ENCODE results near the gene ELOA.
A peak's percentile ranks its signal among the peaks of the same experiment; 100 is the strongest.
"Not testable (repeated sequence)": the region's sequence is repeated elsewhere in the genome, so short reads cannot be mapped to it uniquely, and the experiment has no call there.

The ELOA gene

GRCh38 chr1:23793018-23793781, 49.9 kb downstream of the ELOA start:
- Histone ChIP-seq H3K27me3 (no peaks in the 10 kb centered on the region), H3K4me1 (no peaks in the 10 kb centered on the region), H3K36me3 (no peaks in the 10 kb centered on the region), H3K4me3 (ENCODE audit: low read depth, low read length) (no peak overlapping the region), H3K9me3 (no peaks in the 10 kb centered on the region)
- no peak for TF ChIP-seq CTCF (IDR thresholded peaks at IDR 0.05; ENCODE audit: low read depth, low read length)
- peak; percentile 42 for DNase-seq

- DNase-seq: no peak
- no peak for TF ChIP-seq CTCF (IDR thresholded peaks at IDR 0.05; ENCODE audit: low read depth, low read length)
- H3K27me3 ChIP-seq: no peaks in the 10 kb centered on the region
- no peak overlapping the region for H3K4me3 ChIP-seq (ENCODE audit: low read depth, low read length)
- H3K9me3 ChIP-seq: no peaks in the 10 kb centered on the region
- no peaks in the 10 kb centered on the region for H3K36me3 ChIP-seq
- H3K4me1 ChIP-seq: no peaks in the 10 kb centered on the region
Measured at GRCh38 chr1:23793861-23794731, 50.8 kb downstream of the ELOA start.

GRCh38 chr1:23794732-23795182, 51.5 kb downstream of the ELOA start:
- H3K4me3 ChIP-seq (ENCODE audit: low read depth, low read length); DNase-seq; H3K4me1 ChIP-seq; H3K36me3 ChIP-seq; H3K9me3 ChIP-seq; H3K27me3 ChIP-seq: not testable (repeated sequence)

- no peak overlapping the region for H3K4me3 ChIP-seq (ENCODE audit: low read depth, low read length)
- no peak for TF ChIP-seq CTCF (IDR thresholded peaks at IDR 0.05; ENCODE audit: low read depth, low read length)
- H3K36me3 ChIP-seq: no peaks in the 10 kb centered on the region
- DNase-seq: no peak
- H3K4me1 ChIP-seq: no peaks in the 10 kb centered on the region
- H3K27me3 ChIP-seq: no peaks in the 10 kb centered on the region
- no peaks in the 10 kb centered on the region for H3K9me3 ChIP-seq
Measured at GRCh38 chr1:23795676-23796465, 52.6 kb downstream of the ELOA start.

- Histone ChIP-seq H3K4me1 (no peaks in the 10 kb centered on the region), H3K36me3 (no peaks in the 10 kb centered on the region), H3K4me3 (ENCODE audit: low read depth, low read length) (no peak overlapping the region), H3K27me3 (no peaks in the 10 kb centered on the region), H3K9me3 (no peaks in the 10 kb centered on the region)
- DNase-seq: no peak
- TF ChIP-seq CTCF (IDR thresholded peaks at IDR 0.05; ENCODE audit: low read depth, low read length): no peak
Measured at GRCh38 chr1:23796466-23797271, 53.4 kb downstream of the ELOA start.
